Type B pancreatic cell (in vitro differentiated cells): Measurements from ENCODE around the gene HSD17B12. TPM values are rescaled to one million over a fixed set of nuclear protein-coding genes. Genes with fewer than 3 reads are reported as not detected.
A peak's percentile ranks its signal among the peaks of the same experiment; 100 is the strongest.

Experiments
- DNase-seq: peaks from one replicate; pipeline ENCODE4 v3.0.0; 2021; ENCODE audit warnings: mixed read lengths; ENCODE audit not compliant: unreplicated experiment; ENCODE audit errors: extremely low spot score
- H3K27ac Mint-ChIP-seq: 2 replicates; pipeline ENCODE4 v1.8.0; 2021; ENCODE audit warnings: mild to moderate bottlenecking, mixed read lengths
- H3K27me3 Mint-ChIP-seq: 2 replicates; pipeline ENCODE4 v1.8.0; 2021; ENCODE audit warnings: mixed read lengths
- H3K36me3 Mint-ChIP-seq: 2 replicates; pipeline ENCODE4 v1.8.0; 2021; ENCODE audit warnings: mixed read lengths
- H3K4me1 Mint-ChIP-seq: one replicate; pipeline ENCODE4 v1.8.0; 2021; ENCODE audit warnings: mixed read lengths; ENCODE audit not compliant: unreplicated experiment
- H3K4me3 Mint-ChIP-seq: 2 replicates; pipeline ENCODE4 v1.8.0; 2021; ENCODE audit warnings: mild to moderate bottlenecking, mixed read lengths
- H3K9me3 Mint-ChIP-seq: 2 replicates; pipeline ENCODE4 v1.8.0; 2021; ENCODE audit warnings: mixed read lengths
- CTCF ChIP-seq: fragments of 200-600 bp; sonication (generic); conservative IDR thresholded peaks from 2 replicates; pipeline ENCODE4 v1.5.0; 2021; ENCODE audit warnings: antibody characterized with exemption, mild to moderate bottlenecking
- total RNA-seq: library from RNA; stranded (reverse); gene quantifications from 2 replicates; pipeline ENCODE4 v1.2.1, GENCODE V29; 2021; ENCODE audit warnings: low replicate concordance

HSD17B12 gene
- total RNA-seq, 1 donor from 2014 or later: 99.0 TPM

DNA sequence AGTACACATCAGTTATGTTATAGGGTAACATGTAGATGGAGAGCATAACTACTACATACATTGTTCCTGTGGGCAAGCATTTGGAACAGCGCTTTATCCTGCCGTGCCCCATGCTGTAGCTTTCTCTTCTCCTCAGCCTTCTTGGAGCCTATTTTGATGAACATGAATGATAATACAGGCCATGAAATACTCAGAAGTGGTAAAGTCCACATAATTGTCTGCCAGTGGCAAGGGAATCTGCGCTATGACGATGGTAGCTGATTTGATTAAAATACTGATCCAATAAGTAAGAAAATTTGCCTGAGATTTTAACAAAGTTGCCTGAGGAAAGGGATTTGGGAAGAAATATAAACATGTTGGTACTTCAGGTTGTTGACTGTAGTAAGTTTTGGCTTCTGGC, 223.4 kb downstream of the HSD17B12 start:
- Mint-ChIP-seq H3K36me3 (peaks cover 46% of the 10 kb centered on the region), H3K9me3 (no peaks in the 10 kb centered on the region), H3K4me3 (no peak overlapping the region), H3K27me3 (no peaks in the 10 kb centered on the region), H3K4me1 (peaks cover 15% of the 10 kb centered on the region), H3K27ac (no peak overlapping the region)
- no peak for DNase-seq
- no peak for TF ChIP-seq CTCF

GRCh38 chr11:43904742-43905535, 224.4 kb downstream of the HSD17B12 start:
- TF ChIP-seq CTCF: no peak

DNA sequence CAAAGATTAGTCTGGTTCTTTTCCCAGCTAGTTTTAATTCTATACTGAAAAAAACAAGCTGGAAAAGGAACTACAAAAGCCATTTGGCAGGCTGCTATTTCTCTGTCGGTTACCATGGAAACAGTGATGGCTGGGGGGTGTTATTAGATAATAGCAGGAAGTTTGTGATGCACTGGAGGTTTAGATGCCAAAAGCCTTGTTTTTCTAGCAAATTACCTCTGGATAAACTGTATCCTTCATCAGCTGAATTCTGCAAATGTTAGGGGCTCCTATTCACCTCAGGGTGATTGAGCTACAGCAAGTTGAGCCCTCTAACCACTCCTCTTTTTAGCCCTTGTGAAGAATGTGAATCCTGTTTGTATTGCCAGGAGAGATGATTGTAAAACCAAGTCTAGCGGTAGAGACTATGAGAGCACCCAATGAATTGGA, 225.3 kb downstream of the HSD17B12 start:
- Mint-ChIP-seq H3K27me3 (no peaks in the 10 kb centered on the region), H3K4me3 (no peak overlapping the region), H3K4me1 (peaks cover 15% of the 10 kb centered on the region), H3K9me3 (no peaks in the 10 kb centered on the region), H3K36me3 (peaks cover 49% of the 10 kb centered on the region), H3K27ac (peak overlapping the region; percentile 4)
- DNase-seq: no peak
- no peak for TF ChIP-seq CTCF

More at GRCh38 chr11:43904742-43905535, 224.4 kb downstream of the HSD17B12 start:
- Mint-ChIP-seq H3K4me1 (peaks cover 15% of the 10 kb centered on the region), H3K36me3 (peaks cover 46% of the 10 kb centered on the region), H3K4me3 (peak overlapping the region; percentile 8), H3K27me3 (no peaks in the 10 kb centered on the region), H3K27ac (peak overlapping the region; percentile 4), H3K9me3 (no peaks in the 10 kb centered on the region)
- no peak for DNase-seq

Other genes with a start within 250 kb of the HSD17B12 start
- gene ALKBH3, start 200.1 kb downstream of the HSD17B12 start, total RNA-seq: 27.3 and 30.6 TPM in 2 replicates